ENCODE measurements around the gene KAT5. TPM values are rescaled to one million over a fixed set of nuclear protein-coding genes. Genes with fewer than 3 reads are reported as not detected.
"Not testable (repeated sequence)": the region's sequence is repeated elsewhere in the genome, so short reads cannot be mapped to it uniquely, and the experiment has no call there.

The KAT5 gene
- total RNA-seq, 1 donor from 2014 or later: 72.2 TPM

GRCh38 chr11:65685981-65686380, 26.1 kb upstream of the KAT5 start:
- DNase-seq (ENCODE audit: low read depth): no peak
- TF ChIP-seq CTCF (conservative IDR thresholded peaks at IDR 0.05; ENCODE audit: low read depth, low read length): no peak

GRCh38 chr11:65691847-65692246, 20.2 kb upstream of the KAT5 start:
- H3K4me3 ChIP-seq (ENCODE audit: low read depth, low read length); DNase-seq (ENCODE audit: low read depth): not testable (repeated sequence)

More at GRCh38 chr11:65685981-65686380, 26.1 kb upstream of the KAT5 start:
- H3K4me3 ChIP-seq (ENCODE audit: low read depth, low read length): no peak overlapping the region

- TF ChIP-seq CTCF (conservative IDR thresholded peaks at IDR 0.05; ENCODE audit: low read depth, low read length): no peak
- DNase-seq (ENCODE audit: low read depth): no peak
- no peak overlapping the region for H3K4me3 ChIP-seq (ENCODE audit: low read depth, low read length)
These were observed 19.7 kb upstream of the KAT5 start for GRCh38 chr11:65692367-65692766.

- no peak for TF ChIP-seq CTCF (conservative IDR thresholded peaks at IDR 0.05; ENCODE audit: low read depth, low read length)
- H3K4me3 ChIP-seq (ENCODE audit: low read depth, low read length): no peak overlapping the region
- DNase-seq (ENCODE audit: low read depth): no peak
These were observed 16.4 kb upstream of the KAT5 start for GRCh38 chr11:65695459-65696241.

- DNase-seq (ENCODE audit: low read depth): no peak
- no peak overlapping the region for H3K4me3 ChIP-seq (ENCODE audit: low read depth, low read length)
- TF ChIP-seq CTCF (conservative IDR thresholded peaks at IDR 0.05; ENCODE audit: low read depth, low read length): no peak
These were observed 15.1 kb upstream of the KAT5 start for GRCh38 chr11:65696802-65697552.

GRCh38 chr11:65698205-65698604, 13.8 kb upstream of the KAT5 start:
- DNase-seq (ENCODE audit: low read depth): no peak
- TF ChIP-seq CTCF (conservative IDR thresholded peaks at IDR 0.05; ENCODE audit: low read depth, low read length): no peak
- no peak overlapping the region for H3K4me3 ChIP-seq (ENCODE audit: low read depth, low read length)

- TF ChIP-seq CTCF (conservative IDR thresholded peaks at IDR 0.05; ENCODE audit: low read depth, low read length): no peak
- no peak for DNase-seq (ENCODE audit: low read depth)
- H3K4me3 ChIP-seq (ENCODE audit: low read depth, low read length): no peak overlapping the region
These were observed 12.7 kb upstream of the KAT5 start for GRCh38 chr11:65699306-65699705.

All from epithelial cell of proximal tubule (primary cell).